K562 (cell line): ENCODE measurements around the gene RERE. TPM values are rescaled to one million over a fixed set of nuclear protein-coding genes. Genes with fewer than 3 reads are reported as not detected.

Experiments
- ATAC-seq: fragments of 200-7000 bp; cut with Tn5 transposase; 3 replicates; pipeline ENCODE4 v1.9.1; 2020; ENCODE audit warnings: moderate library complexity
- BruUV-seq: library from RNA; stranded (reverse); fragments of 400-500 nt; replicated peaks from 2 replicates; lab custom pipeline; 2021; lab: Mats Ljungman, UMichigan
- CTCF ChIA-PET: fragments of 300-600 bp; formaldehyde crosslinking; extraction: SDS; loops from one replicate; lab custom pipeline; 2021; ENCODE audit warnings: low intra/inter-chr PET ratio; lab: Yijun Ruan, JAX
- POLR2A ChIA-PET: fragments of 300-600, 350-650 bp; sonication (Branson Sonifier 250); formaldehyde crosslinking; extraction: SDS; loops from one replicate; lab custom pipeline; 2021; ENCODE audit warnings: antibody characterized with exemption, inconsistent platforms; lab: Yijun Ruan, JAX
- DNase-seq, 4 experiments: peaks; one replicate each; pipeline versions ENCODE4 v3.0.0 to v3.0.0-alpha.2; 2011 to 2018; ENCODE audit warnings: low spot score in 3 of 4, mixed read lengths in 3 of 4; ENCODE audit errors: extremely low read depth in 1 of 4
- FAIRE-seq: peaks from 2 replicates; lab custom pipeline; 2011; peaks lifted over from hg19 to GRCh38; lab: Jason Lieb, UNC
- H2AFZ ChIP-seq: 2 replicates; pipeline ENCODE4 v1.6.0; 2011; ENCODE audit warnings: low read depth, low read length, control low read depth, inconsistent platforms
- H3K27ac ChIP-seq: fragments of 200-600 bp; 3 replicates; pipeline ENCODE4 v1.8.0; 2011; ENCODE audit warnings: low read depth, mild to moderate bottlenecking, control low read depth, inconsistent platforms, low read length, moderate library complexity, mixed read lengths; ENCODE audit errors: extremely low read depth
- H3K27me3 ChIP-seq, 2 experiments: fragments of 300-600 bp in 1 of 2; 2 replicates in 1 of 2; 3 replicates in 1 of 2; pipeline versions ENCODE4 v1.6.0 to v1.8.0; 2011; ENCODE audit warnings: inconsistent platforms in 2 of 2, low read length in 2 of 2, mild to moderate bottlenecking in 1 of 2, mixed read lengths in 1 of 2, moderate library complexity in 1 of 2; ENCODE audit not compliant: control insufficient read depth in 2 of 2, insufficient read depth in 2 of 2
- H3K36me3 ChIP-seq: fragments of 300-600 bp; 3 replicates; pipeline ENCODE4 v1.8.0; 2011; ENCODE audit warnings: mild to moderate bottlenecking, low read length, inconsistent platforms; ENCODE audit not compliant: control insufficient read depth, insufficient read depth
- H3K4me1 ChIP-seq, 2 experiments: fragments of 200-600 bp in 1 of 2; replicated peaks in 1 of 2; 2 replicates in 1 of 2; 3 replicates in 1 of 2; pipeline versions ENCODE4 v1.5.1 to v1.8.0; 2011; ENCODE audit warnings: inconsistent platforms in 2 of 2, low read length in 2 of 2, mild to moderate bottlenecking in 1 of 2, mixed read lengths in 1 of 2, moderate library complexity in 1 of 2; ENCODE audit not compliant: control insufficient read depth in 2 of 2, insufficient read depth in 2 of 2
- H3K4me2 ChIP-seq: 2 replicates; pipeline ENCODE4 v1.6.1; 2011; ENCODE audit warnings: low read length, control low read depth, inconsistent platforms, mixed read lengths; ENCODE audit not compliant: insufficient read depth
- H3K4me3 ChIP-seq: fragments of 200-600 bp; sonication (generic), shearing (Covaris generic); 2 replicates; pipeline ENCODE4 v1.5.1; 2016; ENCODE audit warnings: control low read depth, inconsistent platforms
- H3K79me2 ChIP-seq: fragments of 200-600 bp; 3 replicates; pipeline ENCODE4 v1.8.0; 2011; ENCODE audit warnings: low read length, inconsistent platforms; ENCODE audit not compliant: control insufficient read depth, insufficient read depth
- H3K9ac ChIP-seq, 2 experiments: 2 replicates each; pipeline versions ENCODE4 v1.6.0 to v1.6.1; 2011; ENCODE audit warnings: low read depth in 2 of 2, low read length in 2 of 2, control low read depth in 1 of 2, inconsistent platforms in 1 of 2, mild to moderate bottlenecking in 1 of 2, mixed read lengths in 1 of 2; ENCODE audit not compliant: insufficient read depth in 1 of 2
- H3K9me1 ChIP-seq: one replicate; pipeline ENCODE4 v1.6.0; 2011; ENCODE audit warnings: inconsistent platforms, mild to moderate bottlenecking, low read length, moderate library complexity; ENCODE audit not compliant: control insufficient read depth, insufficient read depth
- H3K9me3 ChIP-seq: replicated peaks from 2 replicates; pipeline ENCODE4 v1.5.1; 2011; ENCODE audit warnings: low read depth, low read length, inconsistent platforms; ENCODE audit not compliant: control insufficient read depth, insufficient read depth
- H4K20me1 ChIP-seq: replicated peaks from 2 replicates; pipeline ENCODE4 v1.6.1; 2011; ENCODE audit warnings: low read length, inconsistent platforms, mixed read lengths; ENCODE audit not compliant: control insufficient read depth, insufficient read depth
- ARID1B ChIP-seq: fragments of 450-650 bp; IDR thresholded peaks from 2 replicates; pipeline ENCODE4 v1.6.1; 2016; ENCODE audit warnings: antibody characterized with exemption, mild to moderate bottlenecking, inconsistent platforms
- ELF1 ChIP-seq: fragments of 200-800 bp; sonication (Bioruptor generic); IDR thresholded peaks from 2 replicates; pipeline ENCODE4 v1.6.1; 2016; ENCODE audit warnings: missing genetic modification characterization, missing compliant biosample characterization
- HIVEP1 ChIP-seq: fragments of 250-450 bp; sonication (Bioruptor Pico); IDR thresholded peaks from 2 replicates; pipeline ENCODE4 v1.4.0; 2020; ENCODE audit warnings: mild to moderate bottlenecking
- KDM4B ChIP-seq, 2 experiments: fragments of 450-650 bp in 1 of 2; sonication (generic) in 1 of 2; IDR thresholded peaks; 2 replicates each; pipeline ENCODE4 v1.6.1; 2016 to 2017; ENCODE audit warnings: borderline replicate concordance in 2 of 2, antibody characterized with exemption in 1 of 2, low read depth in 1 of 2, mild to moderate bottlenecking in 1 of 2
- NR0B1 ChIP-seq: fragments of 450-650 bp; IDR thresholded peaks from one replicate; pipeline ENCODE4 v1.6.1; 2018; ENCODE audit warnings: mild to moderate bottlenecking, moderate library complexity; ENCODE audit not compliant: partially characterized antibody
- NRF1 ChIP-seq, 2 experiments: fragments of 450-650 bp; IDR thresholded peaks in 1 of 2; conservative IDR thresholded peaks in 1 of 2; 2 replicates each; pipeline ENCODE4 v1.6.1; 2014; ENCODE audit warnings: mild to moderate bottlenecking in 2 of 2
- RBM14 ChIP-seq: fragments of 200-400 bp; formaldehyde crosslinking; IDR thresholded peaks from 2 replicates; pipeline ENCODE4 v1.6.1; 2018; ENCODE audit warnings: low read depth, mild to moderate bottlenecking, low read length, moderate library complexity, borderline replicate concordance; ENCODE audit not compliant: insufficient read depth
- RBM22 ChIP-seq: fragments of 200-400 bp; formaldehyde crosslinking; IDR thresholded peaks from 2 replicates; pipeline ENCODE4 v1.6.1; 2018; ENCODE audit warnings: low read length, low read depth; ENCODE audit not compliant: poor library complexity, severe bottlenecking
- SMAD3 ChIP-seq: fragments of 450-650 bp; formaldehyde crosslinking; conservative IDR thresholded peaks from 2 replicates; pipeline ENCODE4 v1.4.0; 2020; ENCODE audit warnings: mild to moderate bottlenecking
- TEAD4 ChIP-seq, 2 experiments: sonication (generic) in 1 of 2; formaldehyde crosslinking in 1 of 2; IDR thresholded peaks; 2 replicates each; pipeline versions ENCODE4 v1.6.1 to v1.8.0; 2012 to 2022; ENCODE audit warnings: borderline replicate concordance in 1 of 2, inconsistent platforms in 1 of 2, low read length in 1 of 2, mild to moderate bottlenecking in 1 of 2, missing genetic modification reagents in 1 of 2
- ZBTB17 ChIP-seq: fragments of 450-650 bp; formaldehyde crosslinking; IDR thresholded peaks from 2 replicates; pipeline ENCODE4 v1.4.0; 2020; ENCODE audit warnings: mild to moderate bottlenecking
- ZNF124 ChIP-seq: sonication (generic); formaldehyde crosslinking; IDR thresholded peaks from 2 replicates; pipeline ENCODE4 v1.8.1; 2022; ENCODE audit warnings: missing genetic modification reagents
- WGBS: fragments of 100-300 bp; shearing (Covaris generic); methylation state at CpG from one replicate; pipeline ENCODE4 v1.1.6; 2016; ENCODE audit warnings: low coverage, mixed read lengths; ENCODE audit not compliant: insufficient coverage; ENCODE audit errors: missing lambda C conversion rate; 5-methylcytosine and 5-hydroxymethylcytosine counted together
- in situ Hi-C: fragments of 300-500 bp; cut with MboI; formaldehyde crosslinking; loops from 4 replicates; pipeline ENCODE4 v1.15.0; 2018; ENCODE audit warnings: inconsistent platforms, mixed read lengths
- intact Hi-C: fragments of 100-400 bp; cut with micrococcal nuclease; formaldehyde crosslinking; loops from 2 replicates; pipeline ENCODE4 v1.14.2; 2022
- polyA plus RNA-seq, 8 experiments: library from polyadenylated mRNA; depleted of rRNA in 4 of 8; stranded (reverse) in 5 of 8; unstranded in 3 of 8; fragments of >200 nt; fragmentation: Nextera tagmentation in 2 of 8; fragmentation: Illumina TruSeq in 1 of 8; extraction: Ambion mirVana in 2 of 8; extraction: Trizol in 1 of 8; gene quantifications; 2 replicates each; pipeline versions ENCODE4 v1.2.1 to v1.2.3, GENCODE V29; 2011 to 2014; ENCODE audit warnings: inconsistent platforms in 1 of 8, missing spikeins in 1 of 8
- total RNA-seq, 7 experiments: library from RNA; depleted of rRNA in 6 of 7; stranded (reverse); fragments of >200 nt in 6 of 7; fragmentation: Illumina TruSeq in 2 of 7; extraction: Trizol in 2 of 7; gene quantifications; 2 replicates each; pipeline versions ENCODE4 v1.2.1 to v1.2.3, GENCODE V29; 2011 to 2021; ENCODE audit warnings: low replicate concordance in 1 of 7

The RERE gene
- total and polyA plus RNA-seq, 9 of the 15 experiments (the other 6 are each of a cell fraction or from before 2014, with no cell fraction given), result 3.0 to 51.5 (median 13.4) TPM

GRCh38 chr1:8527941-8528340 lies 289.5 kb downstream of the RERE start:
- CTCF ChIA-PET, result no interaction called here
- in situ Hi-C loops, result no loop called here
- H3K79me2 ChIP-seq, result peaks cover 21% of the 10 kb centered on the region
- no peak overlapping the region for H3K4me2 ChIP-seq
- H3K9me3 ChIP-seq, result no peaks in the 10 kb centered on the region
- TF ChIP-seq RBM22, result no peak
- TF ChIP-seq, all 486 proteins: peak for 0
- intact Hi-C loops, result no loop called here
- FAIRE-seq (no peak), DNase-seq (no peak), ATAC-seq (no peak)
- H3K36me3 ChIP-seq, result no peaks in the 10 kb centered on the region
- whole genome bisulfite sequencing, result 45% methylated on average over 4 of the region's 4 CpGs
- POLR2A ChIA-PET, result interaction anchor here (0.6 kb wide), 1 partner anchor 9 kb away, joined by 3 read pairs; no protein-coding TSS in a partner anchor
- H3K9me1 ChIP-seq, result no peaks in the 10 kb centered on the region
- H3K4me1 ChIP-seq, result peaks cover 7 to 19% of the 10 kb centered on the region in 2 experiments; a peak in 4 of 5 replicates
- H3K27me3 ChIP-seq, result no peaks in the 10 kb centered on the region
- H4K20me1 ChIP-seq, result no peaks in the 10 kb centered on the region
- H3K27ac ChIP-seq, result no peak overlapping the region
- no peak overlapping the region for H3K4me3 ChIP-seq
- H2AFZ ChIP-seq, result no peak overlapping the region
- H3K9ac ChIP-seq, result peak overlapping the region in 1 of 2 experiments; percentile 39; a peak in 1 of 4 replicates
- BruUV-seq, result no TSS peak

GRCh38 chr1:8525558-8526275 lies 291.7 kb downstream of the RERE start:
- POLR2A ChIA-PET, result interaction anchor here (0.5 to 2.6 kb wide), 13 partner anchors 9 to 205 kb away, joined by 3 to 15 read pairs (median 3); no protein-coding TSS in a partner anchor
- H3K79me2 ChIP-seq, result peaks cover 21% of the 10 kb centered on the region
- in situ Hi-C loops, result no loop called here
- no peaks in the 10 kb centered on the region for H4K20me1 ChIP-seq
- no peaks in the 10 kb centered on the region for H3K27me3 ChIP-seq
- H3K9ac ChIP-seq, result peak overlapping the region; percentile 42 to 69; a peak in 3 of 4 replicates
- no peaks in the 10 kb centered on the region for H3K9me1 ChIP-seq
- peak overlapping the region; percentile 15 for H3K4me3 ChIP-seq
- intact Hi-C loops, result no loop called here
- CTCF ChIA-PET, result interaction anchor here (0.7 kb wide), 1 partner anchor 16 kb away, joined by 3 read pairs; no protein-coding TSS in a partner anchor
- ATAC-seq, result peak; percentile 96
- FAIRE-seq, result peak; percentile 82
- BruUV-seq, result TSS peak; percentile 43
- peak overlapping the region; percentile 82 for H3K4me2 ChIP-seq
- no peaks in the 10 kb centered on the region; the same call in 2 of the 3 replicates for H3K36me3 ChIP-seq
- DNase-seq, result peak; percentile 28 to 88 (median 54)
- WGBS, result 12% methylated on average over 11 of the region's 11 CpGs
- H2AFZ ChIP-seq, result peak overlapping the region; percentile 78
- peaks cover 7 to 22% of the 10 kb centered on the region in 2 experiments; a peak in 4 of 5 replicates for H3K4me1 ChIP-seq
- H3K9me3 ChIP-seq, result no peaks in the 10 kb centered on the region
- H3K27ac ChIP-seq, result peak overlapping the region; percentile 77
- TF ChIP-seq KDM4B (IDR thresholded peaks at IDR 0.05; ENCODE audit: borderline replicate concordance in 2 of 2, low read depth in 1 of 2), result no peak
- TF ChIP-seq ARID1B, result peak; percentile 51; the same call in 1 of the 2 replicates
- TF ChIP-seq NR0B1, result no peak
- TF ChIP-seq HIVEP1 (CRISPR knock-in tag), result 0 out of 2 replicates have a peak, but pooled peaks have one; percentile 46
- 0 out of 2 replicates have a peak, but pooled peaks have one; percentile 45 for TF ChIP-seq ZBTB17 (CRISPR knock-in tag)
- TF ChIP-seq TEAD4 (IDR thresholded peaks at IDR 0.05; ENCODE audit: low read length), result peak; percentile 43; the same call in 1 of the 2 replicates
- TF ChIP-seq TEAD4 (CRISPR knock-in tag; IDR thresholded peaks at IDR 0.05; ENCODE audit: borderline replicate concordance), result no peak
- TF ChIP-seq ELF1, result peak; percentile 90
- no peak for TF ChIP-seq SMAD3 (CRISPR knock-in tag)
- TF ChIP-seq NRF1 (conservative IDR thresholded peaks at IDR 0.05 in 1 of 2, IDR thresholded peaks at IDR 0.05 in 1 of 2), result peak; percentile 86 to 89
- no peak for TF ChIP-seq RBM14
- TF ChIP-seq ZNF124 (CRISPR knock-in tag), result no peak
